Erythroblast (primary cell): ENCODE results near the gene PARL.

Source experiments
- DNase-seq, 2 experiments: peaks; one replicate each; lab custom pipeline; 2025; lab: John Stamatoyannopoulos, UW
- GATA1 ChIP-seq: IDR thresholded peaks from 2 replicates; pipeline ENCODE4 v1.6.1; 2011; ENCODE audit warnings: low read depth, mild to moderate bottlenecking, control low read depth, low read length, moderate library complexity
- POLR2A ChIP-seq: IDR thresholded peaks from 2 replicates; pipeline ENCODE4 v1.6.1; 2011; ENCODE audit warnings: mild to moderate bottlenecking, low read length

PARL gene

DNA sequence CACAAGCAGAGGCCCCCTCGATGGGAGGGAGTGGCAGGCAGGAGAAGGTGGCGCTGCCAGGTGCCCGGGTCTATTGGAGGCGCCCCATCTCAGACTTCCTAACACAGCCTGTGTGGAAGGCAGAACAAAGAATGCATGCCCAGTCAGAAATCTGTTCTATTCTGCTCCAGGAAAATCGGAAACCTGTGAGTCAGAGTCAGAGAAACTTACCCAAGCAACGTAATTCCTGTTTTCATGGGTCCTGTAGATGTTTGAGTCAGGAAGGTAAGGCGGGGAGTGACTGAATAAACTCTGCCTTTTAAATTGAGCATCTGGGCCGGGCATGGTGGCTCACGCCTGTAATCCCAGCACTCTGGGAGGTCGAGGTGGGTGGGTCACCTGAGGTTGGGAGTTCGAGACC is 73.0 kb downstream of the PARL start:
- no peak for TF ChIP-seq GATA1
- no peak for TF ChIP-seq POLR2A
- no peak for DNase-seq

DNA sequence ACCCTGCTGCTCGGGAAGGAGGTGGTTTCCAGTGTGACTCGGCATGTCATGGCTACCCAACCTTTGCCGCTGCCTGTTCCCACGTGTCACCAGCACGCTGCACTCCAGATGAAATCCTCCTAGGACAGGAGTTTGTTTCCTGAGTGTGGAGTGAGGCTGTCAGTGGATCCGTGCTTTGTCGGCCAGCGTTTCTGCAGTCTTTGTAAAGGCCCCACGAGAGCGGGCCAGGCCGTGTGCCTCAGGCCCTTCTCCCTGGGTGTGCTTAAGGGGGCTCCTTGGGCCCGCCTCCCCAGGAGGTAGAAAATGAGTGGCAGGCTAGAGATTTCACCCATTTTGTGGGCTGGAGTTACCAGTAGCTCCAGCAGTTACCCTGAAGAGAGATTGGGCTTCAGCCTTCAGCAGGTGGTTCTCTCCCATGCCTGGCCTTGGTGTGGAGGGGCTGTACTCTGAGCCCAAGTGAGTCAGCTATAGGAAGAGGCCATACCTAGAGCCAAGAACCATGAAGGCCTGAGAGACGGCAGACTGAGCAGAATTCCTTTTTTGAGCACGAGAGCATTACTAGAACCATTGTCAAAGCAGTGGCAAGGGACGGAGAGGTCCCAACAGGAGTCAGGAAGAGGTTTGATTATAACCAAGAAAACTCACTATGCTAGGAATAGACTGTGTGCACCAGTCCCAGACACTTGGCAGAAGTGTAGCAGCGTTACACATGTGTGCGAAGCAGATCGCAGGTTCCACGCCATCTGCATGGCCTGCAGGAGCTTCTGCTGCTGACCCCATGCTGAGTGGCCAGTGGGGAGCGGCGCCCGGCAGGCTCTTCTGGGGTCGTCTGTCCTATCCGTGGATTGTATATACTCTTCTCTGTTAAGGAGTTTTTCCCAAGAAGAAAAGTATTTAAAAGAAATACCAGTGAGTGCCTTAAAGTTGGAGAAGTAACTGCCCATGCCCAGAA is 73.8 kb downstream of the PARL start:
- TF ChIP-seq POLR2A (no peak), GATA1 (no peak)

DNA sequence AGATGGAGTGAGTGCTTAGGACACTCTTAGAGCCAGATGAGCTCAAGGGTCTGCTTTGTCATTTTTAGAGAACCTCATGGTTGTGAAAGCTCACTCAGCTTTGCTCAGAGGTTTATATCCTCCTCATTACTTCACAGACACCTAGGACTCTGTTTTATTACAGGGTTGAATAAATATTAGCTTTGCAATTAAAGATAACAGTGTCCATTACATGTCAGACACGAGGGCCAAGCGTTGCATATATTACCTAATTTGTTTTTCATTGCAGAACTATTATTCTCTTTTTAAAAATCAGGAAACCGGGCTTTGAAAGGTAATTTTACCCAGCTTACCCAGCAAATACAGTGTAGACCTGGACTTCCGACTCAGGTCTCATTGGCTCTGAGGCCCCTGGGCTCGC is 75.4 kb downstream of the PARL start:
- TF ChIP-seq GATA1: no peak
- TF ChIP-seq POLR2A: no peak
- no peak for DNase-seq

More for the DNA sequence above, 73.8 kb downstream of the PARL start:
- DNase-seq: no peak

DNA sequence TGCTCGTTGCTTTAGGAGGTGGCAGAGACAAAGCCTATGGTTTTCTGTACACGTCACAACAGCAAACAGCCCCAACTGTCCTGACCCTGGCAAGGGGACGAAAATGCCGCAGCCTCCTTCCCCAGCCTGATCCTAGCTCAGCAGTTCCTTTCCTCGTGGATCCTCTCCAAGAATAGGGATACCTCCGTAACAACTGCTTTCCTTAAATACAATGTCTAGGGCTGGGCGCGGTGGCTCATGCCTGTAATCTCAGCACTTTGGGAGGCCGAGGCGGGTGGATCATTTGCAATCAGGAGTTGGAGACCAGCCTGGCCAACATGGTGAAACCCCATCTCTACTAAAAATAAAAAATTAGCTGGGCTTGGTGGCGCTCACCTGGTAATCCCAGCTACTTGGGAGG is 76.3 kb downstream of the PARL start:
- no peak for DNase-seq
- TF ChIP-seq GATA1 (no peak), POLR2A (no peak)

DNA sequence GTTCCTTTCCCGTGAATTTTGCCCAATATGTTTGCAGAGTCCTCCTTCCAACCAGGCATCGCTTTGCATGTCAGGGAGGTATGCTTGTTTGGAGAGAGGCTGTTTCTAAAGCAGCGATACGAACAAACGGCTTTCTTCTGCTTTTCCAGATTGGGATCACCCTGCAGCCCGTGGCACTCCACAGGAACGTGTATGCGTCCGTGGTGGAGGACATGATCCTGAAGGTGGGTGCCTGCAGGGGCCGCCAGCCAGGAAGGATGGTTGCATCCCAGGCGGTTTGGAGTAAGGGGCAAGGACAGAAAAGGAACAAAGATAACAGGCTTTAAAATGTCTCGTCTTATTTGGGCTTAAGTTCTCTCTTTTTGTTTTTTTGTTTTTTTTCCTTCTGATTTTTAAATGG is 76.8 kb downstream of the PARL start:
- no peak for TF ChIP-seq POLR2A
- TF ChIP-seq GATA1: no peak

DNA sequence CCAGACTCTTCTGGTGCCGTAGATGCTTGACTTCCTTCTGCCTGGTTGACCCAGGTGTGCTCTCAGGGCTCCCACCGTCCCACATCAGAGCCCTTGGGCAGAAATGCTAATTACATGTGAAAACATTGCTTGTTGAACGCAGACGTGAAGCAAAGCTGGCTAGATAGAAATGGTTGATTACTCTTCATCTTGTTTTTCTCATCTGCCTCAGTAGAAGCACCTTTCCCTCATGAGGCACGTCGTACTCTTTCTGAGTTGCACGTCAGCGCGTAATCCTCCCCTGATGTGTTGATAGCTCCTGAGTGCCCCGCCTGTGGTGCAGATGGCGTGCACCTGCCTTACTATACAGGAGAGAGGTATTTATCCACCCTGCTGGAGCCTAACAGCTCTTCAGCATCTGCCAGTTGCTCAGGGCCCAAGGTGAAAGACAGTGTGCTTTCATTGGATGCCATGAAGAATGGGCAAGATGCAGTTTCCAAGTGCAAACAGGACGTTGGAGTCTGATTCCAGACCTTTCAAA is 77.4 kb downstream of the PARL start:
- TF ChIP-seq GATA1 (no peak), POLR2A (no peak)
- no peak for DNase-seq

More for the DNA sequence above, 76.8 kb downstream of the PARL start:
- DNase-seq: no peak

DNA sequence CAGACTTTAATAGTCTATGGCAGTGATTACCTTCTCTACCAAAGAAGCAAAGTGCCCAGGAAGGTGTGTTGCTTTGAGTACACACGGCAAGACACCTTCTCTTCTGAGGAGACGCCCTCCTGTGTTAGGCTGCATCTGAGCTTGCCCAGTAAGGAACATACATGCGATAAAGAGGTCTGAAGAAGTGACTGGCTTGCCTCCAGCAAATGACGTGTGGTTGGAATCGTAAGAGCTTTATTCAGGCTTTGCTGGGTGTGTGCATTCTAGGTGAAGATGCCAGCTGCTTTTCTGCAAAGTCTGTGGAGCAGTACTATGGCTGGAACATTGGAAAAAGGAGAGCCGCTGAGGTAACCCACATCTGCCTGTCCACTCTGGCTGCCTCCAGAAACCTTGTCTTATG is 81.7 kb downstream of the PARL start:
- no peak for TF ChIP-seq POLR2A
- TF ChIP-seq GATA1: no peak
- DNase-seq: no peak

DNA sequence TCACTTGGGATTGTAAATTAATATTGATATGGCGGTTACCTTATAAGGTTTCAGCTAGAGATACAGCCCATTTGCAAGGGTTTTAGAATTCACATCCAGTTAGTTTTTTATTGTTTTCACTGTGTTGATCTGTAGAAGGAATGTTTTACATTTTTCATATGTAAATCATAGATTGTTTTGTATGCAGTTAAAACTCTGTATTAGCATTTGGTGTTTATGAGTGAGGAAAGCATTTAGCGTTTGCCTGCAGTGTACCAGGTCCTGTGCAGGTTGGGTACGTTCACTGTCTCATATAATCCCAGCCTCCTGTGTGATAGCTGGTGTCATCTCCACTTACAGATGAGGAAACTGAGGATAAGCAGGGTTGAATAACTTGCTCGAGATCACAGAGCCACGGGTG is 83.1 kb downstream of the PARL start:
- no peak for TF ChIP-seq POLR2A
- no peak for TF ChIP-seq GATA1
- DNase-seq: no peak

DNA sequence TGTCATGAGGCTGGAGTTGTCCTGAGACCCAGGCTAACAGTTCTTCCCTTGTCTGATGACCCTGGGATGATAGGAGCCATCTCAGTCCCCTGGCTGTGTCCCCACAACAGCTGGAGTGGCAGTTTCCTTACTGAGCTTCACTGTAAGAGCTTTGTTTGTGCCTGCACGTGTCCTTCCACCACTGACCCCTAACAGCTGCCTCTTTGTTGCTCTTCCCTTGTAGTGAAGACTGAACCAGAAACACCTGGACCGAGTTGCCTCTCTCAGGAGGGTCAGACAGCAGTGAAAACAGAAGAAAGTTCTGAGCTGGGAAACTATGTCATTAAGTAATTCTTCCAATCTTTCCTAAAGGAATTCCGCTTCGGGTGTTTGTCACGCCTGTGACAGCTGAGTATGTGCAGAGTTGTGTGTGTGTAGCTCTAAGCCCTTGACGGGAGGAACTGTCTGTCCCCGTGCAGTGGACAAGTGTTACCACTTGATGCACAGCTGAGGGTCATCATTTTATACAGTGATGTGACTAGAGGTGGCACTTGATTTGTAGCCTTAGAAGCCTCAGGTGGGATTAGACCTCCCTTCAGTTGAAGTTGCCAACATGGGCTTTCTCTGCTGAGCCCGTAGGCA is 84.3 kb downstream of the PARL start:
- no peak for TF ChIP-seq GATA1
- TF ChIP-seq POLR2A: no peak
- no peak for DNase-seq

DNA sequence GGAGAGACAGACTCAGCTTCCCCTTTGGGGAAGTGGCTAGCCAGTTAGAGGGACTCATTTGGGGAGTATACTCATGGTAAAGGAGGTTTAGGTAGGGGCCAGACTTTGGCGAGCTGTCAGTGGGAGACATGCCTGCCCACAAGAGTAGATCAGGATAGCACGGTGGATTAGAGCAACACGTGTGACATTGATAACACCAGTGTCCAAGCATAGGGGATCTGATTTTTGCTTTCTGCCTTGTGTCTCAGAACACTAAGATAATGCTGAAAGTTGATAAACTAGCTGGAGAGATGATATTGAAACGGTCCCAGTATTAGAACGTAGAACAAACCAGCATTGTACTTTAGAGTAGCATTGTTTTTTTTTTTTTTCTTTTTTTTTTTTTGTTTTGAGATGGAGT is 85.2 kb downstream of the PARL start:
- peak; percentile 8 to 64 for DNase-seq

DNA sequence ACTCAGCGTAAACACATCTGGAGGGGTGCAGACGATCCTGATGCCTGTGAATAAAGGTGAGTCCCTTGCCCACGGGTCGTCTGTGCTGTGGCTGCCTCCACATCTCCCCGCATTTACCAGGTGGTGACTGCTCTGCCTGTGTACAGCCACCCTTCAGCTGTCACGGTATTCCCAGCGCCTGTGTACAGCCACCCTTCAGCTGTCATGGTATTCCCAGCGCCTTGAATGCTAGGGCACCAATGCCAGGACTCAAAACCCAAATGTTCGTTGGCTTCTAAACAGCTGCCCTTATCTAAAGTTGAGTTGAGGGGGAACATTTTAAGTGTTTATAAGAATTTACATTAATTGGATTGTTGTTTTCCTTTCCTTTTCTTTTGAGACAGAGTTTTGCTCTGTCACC is 86.7 kb downstream of the PARL start:
- no peak for TF ChIP-seq POLR2A
- no peak for TF ChIP-seq GATA1
- DNase-seq: no peak

More for the DNA sequence above, 85.2 kb downstream of the PARL start:
- TF ChIP-seq POLR2A: no peak
- TF ChIP-seq GATA1: no peak

DNA sequence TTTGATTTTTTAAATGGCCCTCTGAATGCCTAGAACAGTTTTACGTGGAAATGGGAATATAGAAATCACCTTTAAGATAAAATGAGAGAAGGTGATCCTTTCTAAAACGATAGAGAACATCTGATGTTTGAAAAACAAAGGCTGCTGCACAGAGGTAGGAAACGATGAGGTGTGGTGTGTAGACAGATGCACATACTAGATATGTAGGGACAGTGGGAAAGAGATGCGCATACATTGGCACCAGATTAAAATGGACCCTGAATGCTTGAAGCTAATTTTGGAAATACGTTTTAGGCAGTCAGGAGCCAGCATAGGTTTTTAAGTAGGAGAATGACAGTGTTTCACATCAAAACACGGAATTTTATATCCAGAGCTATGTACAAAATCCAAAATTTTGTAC is 88.3 kb downstream of the PARL start:
- DNase-seq: no peak
- TF ChIP-seq GATA1: no peak
- TF ChIP-seq POLR2A: no peak

DNA sequence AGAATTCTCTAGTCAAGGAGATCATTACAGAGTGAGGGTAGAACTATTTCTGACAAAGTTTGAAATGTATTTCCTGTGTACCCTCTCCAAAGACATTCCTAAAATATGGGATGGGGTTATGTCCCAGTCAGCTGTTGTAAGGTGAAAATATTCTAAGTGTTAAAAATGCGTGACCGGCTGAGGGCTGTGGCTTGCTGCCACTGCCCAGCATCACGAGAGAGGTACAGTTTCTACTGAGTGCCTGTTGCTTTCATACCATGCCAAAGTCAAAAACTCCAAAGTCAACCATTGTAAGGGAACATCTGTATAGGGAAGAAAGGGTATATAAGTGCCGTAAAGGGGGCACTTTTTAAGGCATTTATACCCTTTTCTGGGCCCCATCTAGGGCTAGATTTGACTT is 90.2 kb downstream of the PARL start:
- no peak for DNase-seq
- TF ChIP-seq POLR2A (no peak), GATA1 (no peak)

DNA sequence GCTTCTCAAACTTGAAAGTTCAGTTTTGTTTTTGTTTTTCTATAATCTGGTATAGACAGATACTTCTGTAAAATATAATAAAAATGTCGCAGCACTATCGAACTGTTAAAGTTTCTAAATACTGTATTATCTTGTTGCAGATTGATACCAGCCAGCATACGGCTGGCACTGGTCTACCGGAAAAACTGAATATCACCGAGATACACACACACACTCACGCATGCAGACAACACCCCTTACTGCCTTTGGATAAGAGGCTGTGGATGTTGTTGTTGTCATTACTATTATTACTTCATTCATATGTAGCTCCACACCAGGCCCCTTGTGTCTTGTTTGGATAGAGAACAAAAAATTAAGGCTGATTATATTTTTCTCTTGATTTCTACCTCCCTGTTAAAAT is 91.7 kb downstream of the PARL start:
- TF ChIP-seq GATA1: no peak
- TF ChIP-seq POLR2A: no peak
- peak in 1 of 2 experiments; percentile 46 for DNase-seq

DNA sequence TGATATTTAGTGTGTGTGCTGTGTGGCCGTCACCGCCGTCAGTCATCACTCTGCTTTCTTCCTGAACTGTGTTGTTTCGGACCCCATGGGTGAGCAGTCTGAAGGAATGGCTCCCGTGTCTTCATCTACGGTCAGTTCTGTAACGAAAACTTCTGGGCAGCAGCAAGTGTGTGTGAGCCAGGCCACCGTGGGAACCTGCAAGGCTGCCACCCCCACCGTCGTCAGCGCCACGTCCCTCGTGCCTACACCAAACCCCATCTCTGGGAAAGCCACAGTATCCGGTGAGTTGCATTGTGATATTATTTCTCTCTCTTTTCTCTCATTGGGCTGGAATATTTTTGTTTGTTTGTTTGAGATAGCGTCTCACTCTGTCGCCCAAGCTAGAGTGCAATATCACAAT is 94.0 kb downstream of the PARL start:
- TF ChIP-seq GATA1: no peak
- no peak for TF ChIP-seq POLR2A
- DNase-seq: no peak
